HG02981 (cell line): ENCODE measurements around the gene ZMIZ1.

ENCODE experiments used
- ATAC-seq: cut with Tn5 transposase; IDR thresholded peaks from one replicate; pipeline ENCODE4 v1.9.1; 2021; ENCODE audit warnings: mild to moderate bottlenecking, moderate library complexity; ENCODE audit not compliant: unreplicated experiment

The ZMIZ1 gene

GRCh38 chr10:79241629-79241989 is 172.8 kb downstream of the ZMIZ1 start:
- no peak for ATAC-seq

GRCh38 chr10:79241990-79242619 is 173.3 kb downstream of the ZMIZ1 start:
- ATAC-seq: peak; percentile 29

- ATAC-seq: peak; percentile 34
Observed at GRCh38 chr10:79242620-79243152, 173.9 kb downstream of the ZMIZ1 start.

- ATAC-seq: peak; percentile 41
Observed at GRCh38 chr10:79243181-79244067, 174.7 kb downstream of the ZMIZ1 start.

GRCh38 chr10:79244068-79244442 is 175.3 kb downstream of the ZMIZ1 start:
- no peak for ATAC-seq

- peak; percentile 26 for ATAC-seq
Observed at GRCh38 chr10:79244841-79245504, 176.2 kb downstream of the ZMIZ1 start.

GRCh38 chr10:79245539-79246208 is 176.9 kb downstream of the ZMIZ1 start:
- ATAC-seq: no peak

GRCh38 chr10:79246209-79246581 is 177.4 kb downstream of the ZMIZ1 start:
- ATAC-seq: no peak

GRCh38 chr10:79246606-79247275 is 178.0 kb downstream of the ZMIZ1 start:
- no peak for ATAC-seq

- no peak for ATAC-seq
Observed at GRCh38 chr10:79247373-79248137, 178.8 kb downstream of the ZMIZ1 start.

GRCh38 chr10:79248341-79249185 is 179.8 kb downstream of the ZMIZ1 start:
- no peak for ATAC-seq

GRCh38 chr10:79249186-79250121 is 180.7 kb downstream of the ZMIZ1 start:
- ATAC-seq: peak; percentile 56

GRCh38 chr10:79250259-79250658 is 181.5 kb downstream of the ZMIZ1 start:
- no peak for ATAC-seq

- no peak for ATAC-seq
Observed at GRCh38 chr10:79252450-79252849, 183.7 kb downstream of the ZMIZ1 start.

GRCh38 chr10:79252971-79253370 is 184.2 kb downstream of the ZMIZ1 start:
- no peak for ATAC-seq

- ATAC-seq: no peak
Observed at GRCh38 chr10:79253704-79254103, 184.9 kb downstream of the ZMIZ1 start.

- ATAC-seq: no peak
Observed at GRCh38 chr10:79254333-79255006, 185.7 kb downstream of the ZMIZ1 start.
